Measurements from ENCODE around the gene FBXO31.
"Not testable (repeated sequence)": the region's sequence is repeated elsewhere in the genome, so short reads cannot be mapped to it uniquely, and the experiment has no call there.

DNA sequence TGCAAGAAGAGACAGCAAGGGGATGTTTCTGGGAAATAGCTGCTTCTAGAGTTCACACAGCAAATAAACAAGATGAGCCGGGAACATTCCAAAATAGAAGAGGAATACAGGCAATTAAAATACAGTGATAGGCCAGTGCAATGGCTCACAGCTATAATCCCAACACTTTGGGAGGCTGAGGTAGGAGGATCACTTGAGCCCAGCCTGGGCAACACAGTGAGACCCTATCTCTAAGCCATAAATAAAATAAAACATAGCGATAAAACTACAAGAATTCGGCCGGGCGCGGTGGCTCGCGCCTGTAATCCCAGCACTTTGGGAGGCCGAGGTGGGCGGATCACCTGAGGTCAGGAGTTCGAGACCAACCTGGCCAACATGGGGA, 43.9 kb downstream of the FBXO31 start:
- TF ChIP-seq, protein P1, sequence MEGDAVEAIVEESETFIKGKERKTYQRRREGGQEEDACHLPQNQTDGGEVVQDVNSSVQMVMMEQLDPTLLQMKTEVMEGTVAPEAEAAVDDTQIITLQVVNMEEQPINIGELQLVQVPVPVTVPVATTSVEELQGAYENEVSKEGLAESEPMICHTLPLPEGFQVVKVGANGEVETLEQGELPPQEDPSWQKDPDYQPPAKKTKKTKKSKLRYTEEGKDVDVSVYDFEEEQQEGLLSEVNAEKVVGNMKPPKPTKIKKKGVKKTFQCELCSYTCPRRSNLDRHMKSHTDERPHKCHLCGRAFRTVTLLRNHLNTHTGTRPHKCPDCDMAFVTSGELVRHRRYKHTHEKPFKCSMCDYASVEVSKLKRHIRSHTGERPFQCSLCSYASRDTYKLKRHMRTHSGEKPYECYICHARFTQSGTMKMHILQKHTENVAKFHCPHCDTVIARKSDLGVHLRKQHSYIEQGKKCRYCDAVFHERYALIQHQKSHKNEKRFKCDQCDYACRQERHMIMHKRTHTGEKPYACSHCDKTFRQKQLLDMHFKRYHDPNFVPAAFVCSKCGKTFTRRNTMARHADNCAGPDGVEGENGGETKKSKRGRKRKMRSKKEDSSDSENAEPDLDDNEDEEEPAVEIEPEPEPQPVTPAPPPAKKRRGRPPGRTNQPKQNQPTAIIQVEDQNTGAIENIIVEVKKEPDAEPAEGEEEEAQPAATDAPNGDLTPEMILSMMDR (IDR thresholded peaks at IDR 0.05; ENCODE audit: poor library complexity) = not testable (repeated sequence)
- not testable (repeated sequence) for TF ChIP-seq EZH2 (IDR thresholded peaks at IDR 0.05; ENCODE audit: borderline replicate concordance); EZH2phosphoT487 (IDR thresholded peaks at IDR 0.05; ENCODE audit: low read depth, severe bottlenecking, unreplicated experiment)
